HepG2 (cell line): ENCODE data around the gene DHRS4L2. TPM values are rescaled to one million over a fixed set of nuclear protein-coding genes. Genes with fewer than 3 reads are reported as not detected.

Experiments used
- CBX5 ChIP-seq: sonication (generic); formaldehyde crosslinking; IDR thresholded peaks from 2 replicates; pipeline ENCODE4 v1.4.0; 2020; ENCODE audit warnings: missing genetic modification reagents, borderline replicate concordance
- FOSL2 ChIP-seq: sonication (generic); formaldehyde crosslinking; IDR thresholded peaks from 2 replicates; pipeline ENCODE4 v1.4.0; 2020; ENCODE audit warnings: missing genetic modification reagents
- HIVEP1 ChIP-seq: sonication (generic); formaldehyde crosslinking; IDR thresholded peaks from 2 replicates; pipeline ENCODE4 v1.4.0; 2020; ENCODE audit warnings: mild to moderate bottlenecking, missing genetic modification reagents
- KDM5A ChIP-seq: fragments of 200-600 bp; sonication (generic); IDR thresholded peaks from 2 replicates; pipeline ENCODE4 v1.7.0; 2018; ENCODE audit warnings: antibody characterized with exemption, mild to moderate bottlenecking, low read length, borderline replicate concordance
- KLF9 ChIP-seq: IDR thresholded peaks from 2 replicates; pipeline ENCODE4 v1.6.1; 2016; ENCODE audit warnings: low read depth
- NBN ChIP-seq: fragments of 450-650 bp; conservative IDR thresholded peaks from 2 replicates; pipeline ENCODE4 v1.6.1; 2017
- NFE2L2 ChIP-seq: fragments of 150-350 bp; IDR thresholded peaks from 2 replicates; pipeline ENCODE4 v1.6.1; 2014; ENCODE audit warnings: low read length
- NFKBIZ ChIP-seq: IDR thresholded peaks from 2 replicates; pipeline ENCODE4 v1.6.1; 2018; ENCODE audit warnings: missing genetic modification reagents, missing compliant biosample characterization
- RARG ChIP-seq: sonication (generic); formaldehyde crosslinking; IDR thresholded peaks from 2 replicates; pipeline ENCODE4 v1.4.0; 2020; ENCODE audit warnings: low read depth, mild to moderate bottlenecking, missing genetic modification reagents
- RBM39 ChIP-seq: fragments of 200-400 bp; formaldehyde crosslinking; IDR thresholded peaks from one replicate; pipeline ENCODE4 v1.6.1; 2018; ENCODE audit warnings: antibody characterized with exemption, mild to moderate bottlenecking, low read depth, low read length; ENCODE audit not compliant: poor library complexity, severe bottlenecking
- ZEB1 ChIP-seq: IDR thresholded peaks from 2 replicates; pipeline ENCODE4 v1.6.1; 2012; ENCODE audit warnings: mild to moderate bottlenecking, low read depth, inconsistent platforms; ENCODE audit not compliant: insufficient replicate concordance
- ZMYM3 ChIP-seq: sonication (generic); formaldehyde crosslinking; IDR thresholded peaks from 2 replicates; pipeline ENCODE4 v1.5.1; 2020; ENCODE audit warnings: mild to moderate bottlenecking, missing genetic modification reagents
- ZNF160 ChIP-seq: sonication (generic); formaldehyde crosslinking; IDR thresholded peaks from 2 replicates; pipeline ENCODE4 v1.8.0; 2022; ENCODE audit warnings: mild to moderate bottlenecking, inconsistent platforms, missing genetic modification reagents
- ZNF350 ChIP-seq: sonication (generic); formaldehyde crosslinking; IDR thresholded peaks from 2 replicates; pipeline ENCODE4 v1.4.0; 2020; ENCODE audit warnings: mild to moderate bottlenecking, low read depth, missing genetic modification reagents, borderline replicate concordance
- ZNF431 ChIP-seq: sonication (generic); formaldehyde crosslinking; IDR thresholded peaks from 2 replicates; pipeline ENCODE4 v1.9.0; 2022; ENCODE audit warnings: missing genetic modification reagents, low read depth, mild to moderate bottlenecking, borderline replicate concordance
- ZNF496 ChIP-seq: sonication (generic); formaldehyde crosslinking; IDR thresholded peaks from 2 replicates; pipeline ENCODE4 v1.8.1; 2023; ENCODE audit warnings: mild to moderate bottlenecking, moderate library complexity, missing genetic modification reagents; ENCODE audit not compliant: insufficient replicate concordance
- ZNF530 ChIP-seq: sonication (generic); formaldehyde crosslinking; IDR thresholded peaks from 2 replicates; pipeline ENCODE4 v1.5.0; 2020; ENCODE audit warnings: low read depth, mild to moderate bottlenecking, missing genetic modification reagents
- ZNF775 ChIP-seq: sonication (generic); formaldehyde crosslinking; IDR thresholded peaks from 2 replicates; pipeline ENCODE4 v1.4.0; 2020; ENCODE audit warnings: missing genetic modification reagents, mild to moderate bottlenecking, moderate library complexity, borderline replicate concordance
- ZNF776 ChIP-seq: sonication (generic); formaldehyde crosslinking; IDR thresholded peaks from 2 replicates; pipeline ENCODE4 v1.4.0; 2020; ENCODE audit warnings: mild to moderate bottlenecking, missing genetic modification reagents
- ZSCAN12 ChIP-seq: sonication (generic); formaldehyde crosslinking; IDR thresholded peaks from 2 replicates; pipeline ENCODE4 v1.9.0; 2021; ENCODE audit warnings: mild to moderate bottlenecking, missing genetic modification reagents
- polyA plus RNA-seq, 8 experiments: library from polyadenylated mRNA; depleted of rRNA in 3 of 8; stranded (reverse) in 7 of 8; unstranded in 1 of 8; fragments of >200 nt; fragmentation: Illumina TruSeq in 4 of 8; extraction: Trizol in 4 of 8; gene quantifications; 2 replicates each; pipeline versions ENCODE4 v1.2.1 to v1.2.3, GENCODE V29; 2011 to 2016; ENCODE audit warnings: low read depth in 4 of 8, missing spikeins in 1 of 8, mixed read lengths in 1 of 8; ENCODE audit not compliant: insufficient read depth in 1 of 8
- total RNA-seq, 5 experiments: library from RNA; depleted of rRNA; stranded (reverse); fragments of >200 nt; fragmentation: Illumina TruSeq; extraction: Trizol; gene quantifications; 2 replicates each; pipeline ENCODE4 v1.2.3, GENCODE V29; 2016; ENCODE audit warnings: low read depth in 1 of 5
- TF ChIP-seq, protein P1 (sequence below): sonication (generic); formaldehyde crosslinking; IDR thresholded peaks from 2 replicates; pipeline ENCODE4 v1.4.0; 2020; ENCODE audit warnings: missing genetic modification reagents, borderline replicate concordance
- TF ChIP-seq, protein P2 (sequence below): sonication (generic); formaldehyde crosslinking; IDR thresholded peaks from 2 replicates; pipeline ENCODE4 v1.4.0; 2020; ENCODE audit warnings: mild to moderate bottlenecking, missing genetic modification reagents
- TF ChIP-seq, protein P3 (sequence below): IDR thresholded peaks from 2 replicates; pipeline ENCODE4 v1.6.1; 2016; ENCODE audit warnings: mild to moderate bottlenecking, missing biosample characterization, missing genetic modification reagents

The DHRS4L2 gene
- total and polyA plus RNA-seq, 2 of the 13 experiments (the other 11 are each of a cell fraction or from before 2014, with no cell fraction given), result 24.7 to 38.2 TPM

DNA sequence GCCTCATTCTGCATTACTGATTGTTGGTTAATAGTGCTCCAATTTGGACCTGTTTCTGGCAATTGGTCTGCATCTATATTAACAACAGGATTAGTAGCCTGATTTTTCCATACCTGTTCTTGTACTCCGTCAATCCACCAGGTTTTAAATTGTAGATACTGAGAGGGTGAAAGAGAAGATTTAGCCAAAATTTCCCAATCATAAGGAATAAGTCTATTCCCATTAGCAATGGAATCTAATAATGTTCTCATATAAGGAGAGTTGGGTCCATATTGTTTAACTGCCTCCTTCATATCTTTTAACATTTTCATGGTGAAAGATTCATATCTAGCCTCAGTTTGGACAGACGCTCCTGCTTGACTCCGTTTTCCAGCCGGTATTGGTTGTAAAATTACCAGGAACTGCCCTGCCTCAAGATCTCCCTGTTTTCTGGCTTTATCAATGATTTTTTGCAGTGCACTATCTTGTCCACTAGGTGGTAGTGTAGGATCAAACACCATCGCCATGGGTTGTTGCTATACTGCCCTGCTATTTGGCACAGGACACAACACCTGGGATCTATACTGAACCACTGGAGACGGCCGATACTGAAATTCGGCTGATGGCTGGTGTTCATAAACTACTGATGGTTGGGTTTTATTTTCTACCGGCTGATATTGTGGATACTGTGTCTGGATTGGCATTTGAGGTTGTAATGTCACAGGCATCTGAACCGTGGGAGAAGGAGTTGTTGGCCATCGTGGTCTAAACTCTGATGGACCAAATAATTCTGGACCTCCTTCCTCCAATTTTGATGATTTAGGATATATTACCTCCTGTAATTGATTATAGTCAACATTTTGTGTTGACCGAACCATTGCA, 25.2 kb downstream of the DHRS4L2 start (continued):
- TF ChIP-seq NFKBIZ (CRISPR knock-in tag), result no peak
- no peak for TF ChIP-seq ZNF530 (CRISPR knock-in tag)
- TF ChIP-seq FOSL2 (CRISPR knock-in tag), result peak; percentile 48
- TF ChIP-seq, protein P1, sequence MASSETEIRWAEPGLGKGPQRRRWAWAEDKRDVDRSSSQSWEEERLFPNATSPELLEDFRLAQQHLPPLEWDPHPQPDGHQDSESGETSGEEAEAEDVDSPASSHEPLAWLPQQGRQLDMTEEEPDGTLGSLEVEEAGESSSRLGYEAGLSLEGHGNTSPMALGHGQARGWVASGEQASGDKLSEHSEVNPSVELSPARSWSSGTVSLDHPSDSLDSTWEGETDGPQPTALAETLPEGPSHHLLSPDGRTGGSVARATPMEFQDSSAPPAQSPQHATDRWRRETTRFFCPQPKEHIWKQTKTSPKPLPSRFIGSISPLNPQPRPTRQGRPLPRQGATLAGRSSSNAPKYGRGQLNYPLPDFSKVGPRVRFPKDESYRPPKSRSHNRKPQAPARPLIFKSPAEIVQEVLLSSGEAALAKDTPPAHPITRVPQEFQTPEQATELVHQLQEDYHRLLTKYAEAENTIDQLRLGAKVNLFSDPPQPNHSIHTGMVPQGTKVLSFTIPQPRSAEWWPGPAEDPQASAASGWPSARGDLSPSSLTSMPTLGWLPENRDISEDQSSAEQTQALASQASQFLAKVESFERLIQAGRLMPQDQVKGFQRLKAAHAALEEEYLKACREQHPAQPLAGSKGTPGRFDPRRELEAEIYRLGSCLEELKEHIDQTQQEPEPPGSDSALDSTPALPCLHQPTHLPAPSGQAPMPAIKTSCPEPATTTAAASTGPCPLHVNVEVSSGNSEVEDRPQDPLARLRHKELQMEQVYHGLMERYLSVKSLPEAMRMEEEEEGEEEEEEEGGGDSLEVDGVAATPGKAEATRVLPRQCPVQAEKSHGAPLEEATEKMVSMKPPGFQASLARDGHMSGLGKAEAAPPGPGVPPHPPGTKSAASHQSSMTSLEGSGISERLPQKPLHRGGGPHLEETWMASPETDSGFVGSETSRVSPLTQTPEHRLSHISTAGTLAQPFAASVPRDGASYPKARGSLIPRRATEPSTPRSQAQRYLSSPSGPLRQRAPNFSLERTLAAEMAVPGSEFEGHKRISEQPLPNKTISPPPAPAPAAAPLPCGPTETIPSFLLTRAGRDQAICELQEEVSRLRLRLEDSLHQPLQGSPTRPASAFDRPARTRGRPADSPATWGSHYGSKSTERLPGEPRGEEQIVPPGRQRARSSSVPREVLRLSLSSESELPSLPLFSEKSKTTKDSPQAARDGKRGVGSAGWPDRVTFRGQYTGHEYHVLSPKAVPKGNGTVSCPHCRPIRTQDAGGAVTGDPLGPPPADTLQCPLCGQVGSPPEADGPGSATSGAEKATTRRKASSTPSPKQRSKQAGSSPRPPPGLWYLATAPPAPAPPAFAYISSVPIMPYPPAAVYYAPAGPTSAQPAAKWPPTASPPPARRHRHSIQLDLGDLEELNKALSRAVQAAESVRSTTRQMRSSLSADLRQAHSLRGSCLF, result no peak
- TF ChIP-seq KLF9 (CRISPR knock-in tag), result peak; percentile 96
- TF ChIP-seq ZMYM3, result peak; percentile 57; the same call in 1 of the 2 replicates
- TF ChIP-seq ZNF776 (CRISPR knock-in tag), result no peak
- TF ChIP-seq NFE2L2, result 0 out of 2 replicates have a peak, but pooled peaks have one; percentile 3
- TF ChIP-seq, protein P2, sequence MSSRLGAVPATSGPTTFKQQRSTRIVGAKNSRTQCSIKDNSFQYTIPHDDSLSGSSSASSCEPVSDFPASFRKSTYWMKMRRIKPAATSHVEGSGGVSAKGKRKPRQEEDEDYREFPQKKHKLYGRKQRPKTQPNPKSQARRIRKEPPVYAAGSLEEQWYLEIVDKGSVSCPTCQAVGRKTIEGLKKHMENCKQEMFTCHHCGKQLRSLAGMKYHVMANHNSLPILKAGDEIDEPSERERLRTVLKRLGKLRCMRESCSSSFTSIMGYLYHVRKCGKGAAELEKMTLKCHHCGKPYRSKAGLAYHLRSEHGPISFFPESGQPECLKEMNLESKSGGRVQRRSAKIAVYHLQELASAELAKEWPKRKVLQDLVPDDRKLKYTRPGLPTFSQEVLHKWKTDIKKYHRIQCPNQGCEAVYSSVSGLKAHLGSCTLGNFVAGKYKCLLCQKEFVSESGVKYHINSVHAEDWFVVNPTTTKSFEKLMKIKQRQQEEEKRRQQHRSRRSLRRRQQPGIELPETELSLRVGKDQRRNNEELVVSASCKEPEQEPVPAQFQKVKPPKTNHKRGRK (CRISPR knock-in tag), result no peak
- TF ChIP-seq KDM5A, result peak; percentile 37; the same call in 1 of the 2 replicates
- TF ChIP-seq, protein P3, sequence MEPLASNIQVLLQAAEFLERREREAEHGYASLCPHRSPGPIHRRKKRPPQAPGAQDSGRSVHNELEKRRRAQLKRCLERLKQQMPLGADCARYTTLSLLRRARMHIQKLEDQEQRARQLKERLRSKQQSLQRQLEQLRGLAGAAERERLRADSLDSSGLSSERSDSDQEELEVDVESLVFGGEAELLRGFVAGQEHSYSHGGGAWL (CRISPR knock-in tag), result no peak
- TF ChIP-seq ZNF160, result no peak
- peak; percentile 42; the same call in 1 of the 2 replicates for TF ChIP-seq RARG (CRISPR knock-in tag)
- peak; percentile 39; the same call in 1 of the 2 replicates for TF ChIP-seq ZNF431 (CRISPR knock-in tag)
- TF ChIP-seq ZEB1, result no peak
- no peak for TF ChIP-seq NBN
- peak; percentile 25; the same call in 1 of the 2 replicates for TF ChIP-seq ZNF775
- TF ChIP-seq RBM39, result no peak
- no peak for TF ChIP-seq ZNF350 (CRISPR knock-in tag)
- no peak for TF ChIP-seq ZNF496
- peak; percentile 79; the same call in 1 of the 2 replicates for TF ChIP-seq CBX5 (CRISPR knock-in tag)
- TF ChIP-seq ZSCAN12 (CRISPR knock-in tag), result no peak; the same call in 1 of the 2 replicates
- TF ChIP-seq HIVEP1 (CRISPR knock-in tag), result no peak
